ENCODE data around the gene MYCN.
"Not testable (repeated sequence)": the region's sequence is repeated elsewhere in the genome, so short reads cannot be mapped to it uniquely, and the experiment has no call there.

Gene MYCN

GRCh38 chr2:15909157-15909556 is 31.2 kb upstream of the MYCN start:
- H3K9ac ChIP-seq (ENCODE audit: low read length) = no peak overlapping the region
- no peaks in the 10 kb centered on the region for H4K20me1 ChIP-seq (ENCODE audit: insufficient read depth, low read length)
- H3K36me3 ChIP-seq (ENCODE audit: insufficient read depth, low read length) = no peaks in the 10 kb centered on the region
- H3K9me2 ChIP-seq (ENCODE audit: low read depth, low read length) = no peaks in the 10 kb centered on the region
- H2AFZ ChIP-seq (ENCODE audit: low read length) = no peak overlapping the region
- no peak overlapping the region for H3K4me2 ChIP-seq (ENCODE audit: low read length)
- TF ChIP-seq EZH2 (IDR thresholded peaks at IDR 0.05; ENCODE audit: borderline replicate concordance, low read length) = no peak
- TF ChIP-seq, protein P1, sequence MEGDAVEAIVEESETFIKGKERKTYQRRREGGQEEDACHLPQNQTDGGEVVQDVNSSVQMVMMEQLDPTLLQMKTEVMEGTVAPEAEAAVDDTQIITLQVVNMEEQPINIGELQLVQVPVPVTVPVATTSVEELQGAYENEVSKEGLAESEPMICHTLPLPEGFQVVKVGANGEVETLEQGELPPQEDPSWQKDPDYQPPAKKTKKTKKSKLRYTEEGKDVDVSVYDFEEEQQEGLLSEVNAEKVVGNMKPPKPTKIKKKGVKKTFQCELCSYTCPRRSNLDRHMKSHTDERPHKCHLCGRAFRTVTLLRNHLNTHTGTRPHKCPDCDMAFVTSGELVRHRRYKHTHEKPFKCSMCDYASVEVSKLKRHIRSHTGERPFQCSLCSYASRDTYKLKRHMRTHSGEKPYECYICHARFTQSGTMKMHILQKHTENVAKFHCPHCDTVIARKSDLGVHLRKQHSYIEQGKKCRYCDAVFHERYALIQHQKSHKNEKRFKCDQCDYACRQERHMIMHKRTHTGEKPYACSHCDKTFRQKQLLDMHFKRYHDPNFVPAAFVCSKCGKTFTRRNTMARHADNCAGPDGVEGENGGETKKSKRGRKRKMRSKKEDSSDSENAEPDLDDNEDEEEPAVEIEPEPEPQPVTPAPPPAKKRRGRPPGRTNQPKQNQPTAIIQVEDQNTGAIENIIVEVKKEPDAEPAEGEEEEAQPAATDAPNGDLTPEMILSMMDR (IDR thresholded peaks at IDR 0.05; ENCODE audit: low read length) = no peak
- no peak overlapping the region for H3K4me3 ChIP-seq (ENCODE audit: low read depth, low read length, poor library complexity, severe bottlenecking)
- H3F3A ChIP-seq (ENCODE audit: insufficient read depth, low read length) = no peaks in the 10 kb centered on the region
- no peaks in the 10 kb centered on the region for H3K27me3 ChIP-seq (ENCODE audit: insufficient read depth, low read length)
- H3K4me1 ChIP-seq (ENCODE audit: insufficient read depth, low read length, severe bottlenecking) = no peaks in the 10 kb centered on the region
- no peaks in the 10 kb centered on the region for H3K9me3 ChIP-seq (ENCODE audit: low read length)
- H3K79me2 ChIP-seq (ENCODE audit: insufficient read depth, low read length) = no peaks in the 10 kb centered on the region
- H3K27ac ChIP-seq (ENCODE audit: low read depth, low read length, poor library complexity, severe bottlenecking) = no peak overlapping the region

DNA sequence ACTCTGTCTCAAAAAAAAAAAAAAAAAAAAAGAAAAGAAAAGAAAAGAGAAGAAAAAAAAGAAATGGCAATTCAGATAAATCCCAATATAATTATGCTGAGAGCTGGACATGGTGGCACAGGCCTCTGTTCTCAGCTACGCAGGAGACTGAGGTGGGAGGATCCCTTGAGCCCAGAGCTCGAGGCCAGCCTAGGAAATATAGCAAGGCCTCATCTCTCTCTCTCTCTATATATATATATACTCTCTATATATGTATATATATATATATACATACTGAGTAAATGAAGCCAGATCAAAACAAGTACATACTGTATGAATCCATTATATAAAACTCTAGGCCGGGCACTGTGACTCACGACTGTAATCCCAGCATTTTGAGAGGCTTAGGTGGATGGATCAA is 30.6 kb upstream of the MYCN start:
- H3K79me2 ChIP-seq (ENCODE audit: insufficient read depth, low read length) = no peaks in the 10 kb centered on the region
- H3K27ac ChIP-seq (ENCODE audit: low read depth, low read length, poor library complexity, severe bottlenecking) = no peak overlapping the region

GRCh38 chr2:15911270-15911669 is 29.1 kb upstream of the MYCN start:
- not testable (repeated sequence) for H3K9me3 ChIP-seq (ENCODE audit: low read length); H3K36me3 ChIP-seq (ENCODE audit: insufficient read depth, low read length); H3K9ac ChIP-seq (ENCODE audit: low read length); H3K27me3 ChIP-seq (ENCODE audit: insufficient read depth, low read length); H3K27ac ChIP-seq (ENCODE audit: low read depth, low read length, poor library complexity, severe bottlenecking); H3K4me2 ChIP-seq (ENCODE audit: low read length); H2AFZ ChIP-seq (ENCODE audit: low read length); H3K9me2 ChIP-seq (ENCODE audit: low read depth, low read length); H3K4me1 ChIP-seq (ENCODE audit: insufficient read depth, low read length, severe bottlenecking); H3F3A ChIP-seq (ENCODE audit: insufficient read depth, low read length); H4K20me1 ChIP-seq (ENCODE audit: insufficient read depth, low read length); H3K79me2 ChIP-seq (ENCODE audit: insufficient read depth, low read length); H3K4me3 ChIP-seq (ENCODE audit: low read depth, low read length, poor library complexity, severe bottlenecking)

More for the DNA sequence above, 30.6 kb upstream of the MYCN start:
- TF ChIP-seq, protein P1 (IDR thresholded peaks at IDR 0.05; ENCODE audit: low read length) = no peak
- no peak for TF ChIP-seq EZH2 (IDR thresholded peaks at IDR 0.05; ENCODE audit: borderline replicate concordance, low read length)
- no peaks in the 10 kb centered on the region for H3F3A ChIP-seq (ENCODE audit: insufficient read depth, low read length)
- no peak overlapping the region for H3K9ac ChIP-seq (ENCODE audit: low read length)
- H3K4me1 ChIP-seq (ENCODE audit: insufficient read depth, low read length, severe bottlenecking) = no peaks in the 10 kb centered on the region
- H3K9me2 ChIP-seq (ENCODE audit: low read depth, low read length) = no peaks in the 10 kb centered on the region
- no peaks in the 10 kb centered on the region for H3K27me3 ChIP-seq (ENCODE audit: insufficient read depth, low read length)
- no peaks in the 10 kb centered on the region for H3K9me3 ChIP-seq (ENCODE audit: low read length)
- H3K4me3 ChIP-seq (ENCODE audit: low read depth, low read length, poor library complexity, severe bottlenecking) = no peak overlapping the region
- no peaks in the 10 kb centered on the region for H4K20me1 ChIP-seq (ENCODE audit: insufficient read depth, low read length)
- H2AFZ ChIP-seq (ENCODE audit: low read length) = no peak overlapping the region
- no peaks in the 10 kb centered on the region for H3K36me3 ChIP-seq (ENCODE audit: insufficient read depth, low read length)
- H3K4me2 ChIP-seq (ENCODE audit: low read length) = no peak overlapping the region

- Histone ChIP-seq H3K27me3 (ENCODE audit: insufficient read depth, low read length) (no peaks in the 10 kb centered on the region), H3K27ac (ENCODE audit: low read depth, low read length, poor library complexity, severe bottlenecking) (no peak overlapping the region), H3K9ac (ENCODE audit: low read length) (no peak overlapping the region), H3K79me2 (ENCODE audit: insufficient read depth, low read length) (no peaks in the 10 kb centered on the region), H4K20me1 (ENCODE audit: insufficient read depth, low read length) (no peaks in the 10 kb centered on the region), H3K4me1 (ENCODE audit: insufficient read depth, low read length, severe bottlenecking) (no peaks in the 10 kb centered on the region), H3F3A (ENCODE audit: insufficient read depth, low read length) (no peaks in the 10 kb centered on the region), H3K9me2 (ENCODE audit: low read depth, low read length) (no peaks in the 10 kb centered on the region), H3K9me3 (ENCODE audit: low read length) (no peaks in the 10 kb centered on the region), H3K4me2 (ENCODE audit: low read length) (no peak overlapping the region), H2AFZ (ENCODE audit: low read length) (no peak overlapping the region), H3K4me3 (ENCODE audit: low read depth, low read length, poor library complexity, severe bottlenecking) (no peak overlapping the region), H3K36me3 (ENCODE audit: insufficient read depth, low read length) (no peaks in the 10 kb centered on the region)
- TF ChIP-seq EZH2 (IDR thresholded peaks at IDR 0.05; ENCODE audit: borderline replicate concordance, low read length) = no peak
Measured at GRCh38 chr2:15911686-15912085, 28.7 kb upstream of the MYCN start.

All from OCI-LY1 (cell line).